Kidney (tissue), 14 donors: ENCODE data around the gene TNS3. TPM values are rescaled to one million over a fixed set of nuclear protein-coding genes. Genes with fewer than 3 reads are reported as not detected.

Experiments
- DNase-seq, 5 donors: peaks; one replicate each; pipeline ENCODE4 v3.0.0-alpha.2; 2013 to 2020
- FAIRE-seq: peaks from 2 replicates; lab custom pipeline; 2012; peaks lifted over from hg19 to GRCh38; lab: Jason Lieb, UNC
- H3K27ac ChIP-seq, 2 donors: one replicate each; pipeline ENCODE4 v1.7.0; 2013; ENCODE audit warnings: low read depth in 2 of 2, low read length in 2 of 2, inconsistent platforms in 1 of 2
- H3K27me3 ChIP-seq: one replicate; pipeline ENCODE4 v1.7.1; 2013; ENCODE audit warnings: low read length, inconsistent platforms; ENCODE audit not compliant: control insufficient read depth, insufficient read depth
- H3K36me3 ChIP-seq, 3 donors: one replicate each; pipeline versions ENCODE4 v1.7.0 to v1.7.1; 2013; ENCODE audit warnings: low read length in 3 of 3, control low read depth in 1 of 3, inconsistent platforms in 1 of 3; ENCODE audit not compliant: insufficient read depth in 3 of 3, control insufficient read depth in 2 of 3
- H3K4me1 ChIP-seq, 3 donors: one replicate each; pipeline versions ENCODE4 v1.7.0 to v1.7.1; 2013; ENCODE audit warnings: low read length in 3 of 3, inconsistent platforms in 1 of 3, low read depth in 1 of 3; ENCODE audit not compliant: control insufficient read depth in 2 of 3, insufficient read depth in 2 of 3
- H3K4me3 ChIP-seq, 3 donors: one replicate each; pipeline versions ENCODE4 v1.7.0 to v1.8.1; 2013; ENCODE audit warnings: low read length in 3 of 3, control low read depth in 1 of 3, inconsistent platforms in 1 of 3
- H3K9ac ChIP-seq, 3 donors: one replicate each; pipeline versions ENCODE4 v1.7.0 to v1.7.1; 2013; ENCODE audit warnings: low read length in 3 of 3, control low read depth in 1 of 3, inconsistent platforms in 1 of 3
- H3K9me3 ChIP-seq, 3 donors: one replicate each; pipeline versions ENCODE4 v1.7.0 to v1.7.1; 2013; ENCODE audit warnings: low read length in 3 of 3, control low read depth in 1 of 3, inconsistent platforms in 1 of 3; ENCODE audit not compliant: control insufficient read depth in 2 of 3, insufficient read depth in 1 of 3
- intact Hi-C: fragments of 100-400 bp; cut with DNase I; formaldehyde crosslinking; loops from one replicate; pipeline ENCODE4 v1.11.1; 2022
- polyA plus RNA-seq: library from polyadenylated mRNA; stranded (reverse); fragments of 350-450 nt; fragmentation: Illumina TruSeq; extraction: RNeasy Lipid Tissue Mini Kit (QIAGEN cat#74804); gene quantifications from one replicate; pipeline ENCODE4 v1.2.3, GENCODE V29; 2014; ENCODE audit warnings: low read depth, low replicate concordance; ENCODE audit not compliant: insufficient read depth
- total RNA-seq: library from RNA; stranded (reverse); fragmentation: NEBNext Ultra II Directional; extraction: Animal tissue kit (Norgen Biotek cat#: 25700); gene quantifications from one replicate; pipeline ENCODE4 v1.2.1, GENCODE V29; 2021
- TF ChIP-seq, protein P1 (sequence below): IDR thresholded peaks from 3 replicates; pipeline ENCODE4 v1.5.1; 2012; ENCODE audit warnings: mild to moderate bottlenecking, moderate library complexity, borderline replicate concordance; ENCODE audit not compliant: insufficient read depth; ENCODE audit errors: extremely low read depth
- donor health status: control.
- donor health status: control.
- donor health status: control.
- donor health status: control.
- donor health status: control.
- donor health status: DM: yes; HTN: yes; CAD: no.
- donor health status: Normal renal cell carcinoma (clear cell type).

The TNS3 gene
- total and polyA plus RNA-seq, 2 donors from 2014 or later: 38.4 to 198 TPM

DNA sequence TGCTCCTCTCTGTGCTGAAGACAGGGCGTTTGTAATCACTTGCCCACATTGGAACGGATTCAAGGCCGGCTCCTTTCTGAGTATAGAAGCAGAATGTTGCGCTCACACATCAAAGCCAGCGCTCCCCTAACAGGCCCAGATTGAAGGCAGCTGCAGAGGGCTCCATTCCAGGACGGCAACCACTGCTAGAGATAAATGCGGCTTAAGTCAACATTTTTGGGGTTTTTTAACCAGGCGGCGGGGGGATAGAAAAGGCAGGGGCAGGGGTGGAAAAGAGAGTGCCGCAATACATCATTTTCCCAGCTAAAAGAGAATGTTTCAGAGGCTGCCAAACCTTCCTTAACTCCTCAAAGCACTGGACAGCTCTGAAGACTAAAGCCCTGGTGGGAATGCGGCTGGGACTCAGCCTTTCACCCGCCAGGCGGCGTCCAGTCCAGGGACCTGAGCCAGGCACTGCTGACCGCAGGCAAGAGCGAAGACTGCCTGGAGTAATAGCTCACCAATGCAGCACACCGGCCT lies 189.6 kb downstream of the TNS3 start:
- Histone ChIP-seq H3K9ac (no peak overlapping the region), H3K27me3 (no peaks in the 10 kb centered on the region), H3K9me3 (no peaks in the 10 kb centered on the region), H3K4me1 (no peaks in the 10 kb centered on the region), H3K4me3 (no peak overlapping the region), H3K36me3 (peaks cover 14 to 86% (median 53%) of the 10 kb centered on the region in 3 donors), H3K27ac (no peak overlapping the region)
- FAIRE-seq (no peak), DNase-seq (peak; percentile 38 to 91 (median 71))
- intact Hi-C loops: no loop called here
- TF ChIP-seq, protein P1, sequence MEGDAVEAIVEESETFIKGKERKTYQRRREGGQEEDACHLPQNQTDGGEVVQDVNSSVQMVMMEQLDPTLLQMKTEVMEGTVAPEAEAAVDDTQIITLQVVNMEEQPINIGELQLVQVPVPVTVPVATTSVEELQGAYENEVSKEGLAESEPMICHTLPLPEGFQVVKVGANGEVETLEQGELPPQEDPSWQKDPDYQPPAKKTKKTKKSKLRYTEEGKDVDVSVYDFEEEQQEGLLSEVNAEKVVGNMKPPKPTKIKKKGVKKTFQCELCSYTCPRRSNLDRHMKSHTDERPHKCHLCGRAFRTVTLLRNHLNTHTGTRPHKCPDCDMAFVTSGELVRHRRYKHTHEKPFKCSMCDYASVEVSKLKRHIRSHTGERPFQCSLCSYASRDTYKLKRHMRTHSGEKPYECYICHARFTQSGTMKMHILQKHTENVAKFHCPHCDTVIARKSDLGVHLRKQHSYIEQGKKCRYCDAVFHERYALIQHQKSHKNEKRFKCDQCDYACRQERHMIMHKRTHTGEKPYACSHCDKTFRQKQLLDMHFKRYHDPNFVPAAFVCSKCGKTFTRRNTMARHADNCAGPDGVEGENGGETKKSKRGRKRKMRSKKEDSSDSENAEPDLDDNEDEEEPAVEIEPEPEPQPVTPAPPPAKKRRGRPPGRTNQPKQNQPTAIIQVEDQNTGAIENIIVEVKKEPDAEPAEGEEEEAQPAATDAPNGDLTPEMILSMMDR: no peak

DNA sequence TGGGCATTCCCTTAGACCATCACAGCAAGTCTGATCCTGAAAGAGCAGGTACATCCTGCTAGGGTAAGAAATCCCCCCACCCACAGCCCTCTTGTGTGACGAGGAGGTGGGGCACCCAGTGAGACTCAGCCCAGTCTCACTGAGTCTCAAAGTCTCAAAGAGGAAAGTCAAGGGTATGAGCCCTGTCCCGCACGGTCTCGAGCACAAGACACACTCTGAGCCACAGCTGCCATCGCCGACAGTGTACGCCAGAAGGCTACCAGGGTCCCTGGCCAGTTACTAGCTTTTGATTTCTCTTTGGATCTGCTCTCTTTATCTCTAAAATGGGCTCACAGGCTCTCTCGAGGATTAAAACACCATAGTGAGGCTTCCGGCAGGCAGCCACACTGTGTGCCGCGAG lies 190.2 kb downstream of the TNS3 start:
- peak in 1 of 5 donors; percentile 11 for DNase-seq
- intact Hi-C loops: no loop called here

DNA sequence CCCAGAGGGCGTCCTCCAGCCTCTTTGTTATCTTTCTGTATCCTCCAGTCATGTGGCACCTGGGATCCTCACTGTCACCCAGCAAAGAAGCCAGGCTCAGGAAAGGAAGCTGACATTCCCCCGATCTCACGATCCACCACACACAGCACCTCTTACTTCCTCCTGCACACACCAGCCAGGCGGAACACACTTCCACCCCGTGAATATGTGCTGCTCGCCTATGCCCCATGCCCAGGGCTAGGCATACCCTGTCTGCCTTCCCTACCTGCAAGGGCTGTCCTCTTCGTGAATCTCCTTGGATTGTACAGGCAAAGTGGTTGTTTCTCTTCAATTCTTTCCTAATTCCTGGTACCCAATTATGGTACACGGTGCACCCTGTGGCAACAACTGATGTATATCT lies 191.0 kb downstream of the TNS3 start:
- FAIRE-seq: no peak
- Histone ChIP-seq H3K27ac (no peak overlapping the region), H3K27me3 (no peaks in the 10 kb centered on the region), H3K9ac (no peak overlapping the region), H3K36me3 (peaks cover 9 to 76% (median 43%) of the 10 kb centered on the region in 3 donors), H3K4me1 (no peaks in the 10 kb centered on the region), H3K9me3 (no peaks in the 10 kb centered on the region), H3K4me3 (no peak overlapping the region)
- intact Hi-C loops: no loop called here
- DNase-seq: peak in 1 of 5 donors; percentile 27
- TF ChIP-seq, protein P1: no peak

More for the DNA sequence above, 190.2 kb downstream of the TNS3 start:
- no peak for FAIRE-seq
- no peak overlapping the region for H3K4me3 ChIP-seq
- no peaks in the 10 kb centered on the region for H3K27me3 ChIP-seq
- no peak overlapping the region for H3K27ac ChIP-seq
- no peaks in the 10 kb centered on the region for H3K9me3 ChIP-seq
- TF ChIP-seq, protein P1: no peak
- no peaks in the 10 kb centered on the region for H3K4me1 ChIP-seq
- H3K9ac ChIP-seq: no peak overlapping the region
- peaks cover 13 to 83% (median 52%) of the 10 kb centered on the region in 3 donors for H3K36me3 ChIP-seq
